GM20431 (cell line): ENCODE data around the gene RGS2.

Source experiments
- in situ Hi-C: fragments of 300-500 bp; cut with MseI, MboI; formaldehyde crosslinking; loops from one replicate; pipeline ENCODE4 v1.15.0; 2020; ENCODE audit warnings: low sequenced_read_pairs; ENCODE audit not compliant: unreplicated experiment

Gene RGS2

DNA sequence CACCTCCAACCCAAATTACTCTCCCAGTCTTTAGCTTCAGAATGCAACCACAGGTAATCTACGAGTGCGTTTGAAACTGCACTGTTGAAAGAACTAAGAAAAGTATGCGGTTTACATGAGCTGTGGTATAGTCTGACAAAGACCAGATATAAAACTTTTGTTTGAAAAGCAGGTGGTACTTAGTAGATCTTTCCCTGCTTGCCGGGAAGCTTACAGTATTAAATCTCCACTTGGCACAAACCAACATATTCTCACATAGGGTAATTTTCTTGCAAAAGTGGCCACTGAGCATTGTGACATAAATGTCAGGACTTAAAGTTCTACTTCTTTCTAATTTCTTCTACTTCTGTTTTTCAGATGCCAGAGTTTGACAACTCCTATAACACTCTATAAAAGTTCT is 8.4 kb downstream of the RGS2 start:
- in situ Hi-C loops = loop anchor here (25.0 kb wide), 1 partner anchor 195 kb away; no protein-coding TSS in a partner anchor

DNA sequence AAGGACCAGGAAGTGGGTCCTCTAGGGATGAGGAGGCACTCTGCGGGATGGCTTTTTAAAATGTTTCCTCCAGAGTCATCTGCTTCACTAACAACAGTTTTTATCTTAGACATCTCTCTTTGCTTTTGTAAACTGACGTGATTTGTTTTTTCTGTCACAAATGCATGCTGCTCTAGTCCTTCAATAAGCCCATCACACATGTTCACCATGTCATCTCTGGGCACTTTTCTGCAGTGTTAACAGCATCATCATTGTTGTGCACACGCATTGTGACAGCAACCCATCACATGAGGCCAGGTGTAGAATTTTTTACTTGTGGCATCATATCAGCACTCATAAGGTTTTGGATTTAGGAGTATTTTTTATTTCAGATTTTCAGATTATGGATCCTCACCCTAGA is 12.5 kb downstream of the RGS2 start:
- in situ Hi-C loops = loop anchor here (25.0 kb wide), 1 partner anchor 191 kb away; no protein-coding TSS in a partner anchor

DNA sequence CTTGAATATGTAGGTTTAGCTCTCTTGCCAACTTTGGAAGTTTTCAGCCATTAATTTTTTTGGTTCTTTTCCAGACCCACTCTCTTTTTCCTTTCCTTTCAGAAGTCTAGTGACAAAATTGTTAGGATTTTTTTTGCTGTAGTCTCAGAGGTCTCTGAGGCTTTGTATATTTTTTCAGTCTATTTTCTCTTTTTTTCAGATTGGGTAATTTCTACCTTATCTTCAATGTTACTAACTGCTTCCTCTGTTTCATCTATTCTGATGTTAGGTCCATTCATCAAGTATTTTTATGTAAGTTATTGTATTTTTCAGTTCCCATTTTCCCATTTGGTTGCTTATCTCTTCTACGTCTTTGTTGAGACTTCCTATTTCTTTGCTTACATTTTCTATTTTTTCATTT is 15.7 kb downstream of the RGS2 start:
- in situ Hi-C loops = loop anchor here (25.0 kb wide), 1 partner anchor 188 kb away; no protein-coding TSS in a partner anchor

- in situ Hi-C loops = no loop called here
Measured at GRCh38 chr1:192826791-192827546, 18.1 kb downstream of the RGS2 start.

GRCh38 chr1:192830595-192831246 is 21.9 kb downstream of the RGS2 start:
- in situ Hi-C loops = no loop called here

- in situ Hi-C loops = no loop called here
Measured at GRCh38 chr1:192831706-192832355, 23.0 kb downstream of the RGS2 start.

DNA sequence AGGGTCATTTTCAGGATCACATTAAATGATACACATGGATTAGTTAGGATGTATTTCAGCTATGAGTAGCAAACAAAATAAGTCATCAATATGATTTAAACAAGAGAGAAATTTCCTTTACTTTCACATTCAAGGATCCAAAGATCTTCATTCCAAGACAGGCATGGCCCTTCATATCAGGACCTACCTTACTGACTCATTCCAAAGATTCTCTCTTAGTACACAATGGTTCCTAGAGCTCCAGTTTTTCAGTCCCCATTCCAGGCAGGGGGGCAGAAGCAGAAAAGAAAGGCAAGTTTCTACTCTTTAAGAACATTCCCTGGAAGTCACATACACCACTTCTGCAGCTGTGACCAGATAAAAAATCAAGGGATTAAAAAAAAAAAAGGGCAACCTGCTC is 23.7 kb downstream of the RGS2 start:
- in situ Hi-C loops = no loop called here

DNA sequence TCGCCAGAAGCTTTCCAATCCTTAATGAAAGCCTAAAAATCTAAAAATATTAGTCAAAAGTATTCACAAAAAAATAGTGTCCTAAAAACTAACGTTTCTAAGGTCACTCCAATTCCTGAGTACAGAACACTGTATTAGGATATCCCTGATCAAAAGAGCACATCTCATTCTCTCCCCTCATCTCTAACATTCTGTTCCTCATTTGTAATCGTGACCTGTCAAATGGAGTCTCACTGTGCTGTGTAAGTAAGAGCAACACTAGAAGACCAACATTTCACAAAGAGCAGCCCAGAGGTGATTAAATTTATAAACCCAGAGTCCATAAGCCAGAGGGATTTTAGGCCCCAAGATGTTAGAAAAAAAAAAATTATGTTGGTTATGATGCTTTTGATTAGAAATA is 26.3 kb downstream of the RGS2 start:
- in situ Hi-C loops = no loop called here

DNA sequence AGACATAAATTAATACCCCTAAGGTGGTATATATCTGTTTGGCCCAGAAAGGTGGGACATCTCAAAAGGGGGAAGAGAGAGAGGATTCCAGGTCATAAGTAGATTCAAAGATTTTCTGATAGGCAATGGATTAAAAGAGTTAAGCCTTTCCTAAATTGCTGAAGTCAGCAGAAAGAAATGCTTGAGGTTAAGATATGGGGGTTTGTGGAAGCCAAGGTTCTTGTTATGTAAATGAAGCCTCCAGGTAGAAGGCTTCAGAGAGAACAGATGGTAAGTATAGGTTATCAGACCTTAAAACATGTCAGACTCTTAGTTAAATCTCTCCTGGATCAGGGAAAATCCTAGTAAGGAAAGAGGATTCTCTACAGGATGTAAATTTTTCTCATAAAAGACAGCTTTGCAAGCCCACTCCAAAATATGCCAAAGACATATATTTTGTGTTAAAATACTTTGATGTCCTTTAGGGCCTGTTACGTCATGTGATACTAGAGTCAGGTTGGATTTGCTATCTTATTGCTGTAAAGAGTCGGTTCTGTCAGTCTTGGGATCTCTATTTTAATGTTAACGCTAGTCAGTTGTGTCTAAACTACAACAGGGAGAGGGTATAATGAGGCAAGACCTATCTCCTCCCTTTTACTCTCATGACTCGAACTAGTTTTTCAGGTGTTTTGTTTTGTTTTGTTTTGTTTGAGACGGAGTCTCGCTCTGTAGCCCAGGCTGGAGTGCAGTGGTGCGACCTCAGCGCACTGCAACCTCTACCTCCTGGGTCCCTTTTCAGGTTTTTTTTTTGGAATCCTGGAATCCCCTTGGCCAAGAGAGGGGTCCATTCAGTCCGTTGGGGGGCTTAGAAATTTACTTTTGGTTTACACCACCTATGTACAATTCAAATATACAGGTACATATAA is 30.6 kb downstream of the RGS2 start:
- in situ Hi-C loops = no loop called here

- in situ Hi-C loops = no loop called here
Measured at GRCh38 chr1:192844360-192844759, 35.5 kb downstream of the RGS2 start.

- in situ Hi-C loops = no loop called here
Measured at GRCh38 chr1:192846950-192847349, 38.1 kb downstream of the RGS2 start.

DNA sequence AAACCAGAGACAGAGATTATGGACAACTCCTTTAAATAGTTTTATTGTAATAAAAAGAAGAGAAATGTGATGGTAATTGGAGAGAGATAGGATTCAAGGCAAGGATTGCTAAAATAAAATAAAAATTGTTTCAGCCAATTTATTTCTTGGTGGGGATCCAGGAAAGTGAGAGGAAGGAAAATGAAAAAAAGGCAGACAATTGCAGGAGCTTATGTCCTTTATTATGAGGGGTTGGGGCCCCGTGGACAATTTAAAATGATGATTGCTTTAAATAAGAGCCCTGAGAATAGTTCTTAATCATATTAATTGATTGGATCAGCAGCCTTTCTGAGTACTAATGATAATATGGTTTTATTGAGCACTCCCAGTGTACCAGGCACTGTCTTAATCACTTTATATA is 40.2 kb downstream of the RGS2 start:
- in situ Hi-C loops = no loop called here

DNA sequence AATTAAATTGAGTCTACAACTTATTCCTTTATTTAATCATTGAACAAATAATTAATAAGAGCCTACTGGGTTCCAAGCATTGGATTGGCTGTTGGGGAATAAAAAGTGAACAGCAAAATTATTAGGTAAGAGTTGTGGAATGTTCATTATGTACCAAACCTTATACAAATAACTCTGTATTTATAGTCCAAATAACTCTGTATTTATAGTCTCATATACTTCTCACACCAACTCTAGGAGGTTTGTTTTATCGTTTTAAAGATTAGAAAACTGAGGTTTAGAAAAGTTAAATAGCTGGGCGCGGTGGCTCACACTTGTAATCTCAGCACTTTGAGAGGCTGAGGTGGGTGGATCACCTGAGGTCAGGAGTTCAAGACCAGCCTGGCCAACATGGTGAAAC is 40.6 kb downstream of the RGS2 start:
- in situ Hi-C loops = no loop called here

GRCh38 chr1:192852001-192852947 is 43.4 kb downstream of the RGS2 start:
- in situ Hi-C loops = no loop called here

GRCh38 chr1:192858456-192858855 is 49.6 kb downstream of the RGS2 start:
- in situ Hi-C loops = no loop called here

DNA sequence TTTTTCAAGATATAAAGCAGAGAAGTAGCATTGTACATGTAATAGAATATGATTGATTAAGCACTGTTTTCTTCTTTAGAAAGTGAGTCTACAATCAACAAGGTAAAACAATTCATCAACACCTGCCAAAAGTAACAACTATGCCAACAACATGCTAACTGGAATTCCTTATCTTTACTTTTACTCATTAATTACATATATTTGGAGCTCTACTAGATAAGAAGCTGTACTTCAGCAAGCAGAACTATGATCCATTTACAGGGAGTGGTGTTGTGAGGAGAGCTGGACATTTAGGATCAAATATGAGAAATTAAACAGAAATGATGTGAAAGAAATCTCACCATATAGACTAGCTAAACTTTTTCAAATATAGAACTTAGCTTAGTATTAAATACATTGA is 51.0 kb downstream of the RGS2 start:
- in situ Hi-C loops = no loop called here

GRCh38 chr1:192860478-192861185 is 51.8 kb downstream of the RGS2 start:
- in situ Hi-C loops = no loop called here

DNA sequence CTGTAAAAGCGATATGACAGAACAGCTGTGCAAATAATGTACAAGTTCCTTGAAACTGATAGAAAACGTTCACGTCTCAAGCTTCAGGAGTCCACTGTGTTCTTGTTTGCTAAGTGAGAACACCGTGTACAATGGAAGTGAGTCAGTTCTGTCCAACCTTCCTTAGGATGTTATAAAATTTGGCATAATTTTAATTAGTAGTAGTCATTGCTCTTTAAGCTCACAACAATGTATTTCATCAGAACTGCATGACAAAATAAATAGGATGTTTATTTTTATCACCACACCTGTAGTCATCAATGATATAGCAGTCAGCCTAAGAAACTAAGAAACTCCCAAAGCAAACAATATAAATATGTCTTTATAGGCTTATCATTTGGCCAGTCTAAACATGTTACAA is 53.0 kb downstream of the RGS2 start:
- in situ Hi-C loops = no loop called here
